DMS153 treated with DMSO at 0.1 percent for 48 hours (cell line): ENCODE measurements around the gene MICU1.
"Not testable (repeated sequence)": the region's sequence is repeated elsewhere in the genome, so short reads cannot be mapped to it uniquely, and the experiment has no call there.

Experiments used
- DNase-seq: peaks from one replicate; lab custom pipeline; 2025; ENCODE audit not compliant: unreplicated experiment; lab: John Stamatoyannopoulos, UW

Gene MICU1

DNA sequence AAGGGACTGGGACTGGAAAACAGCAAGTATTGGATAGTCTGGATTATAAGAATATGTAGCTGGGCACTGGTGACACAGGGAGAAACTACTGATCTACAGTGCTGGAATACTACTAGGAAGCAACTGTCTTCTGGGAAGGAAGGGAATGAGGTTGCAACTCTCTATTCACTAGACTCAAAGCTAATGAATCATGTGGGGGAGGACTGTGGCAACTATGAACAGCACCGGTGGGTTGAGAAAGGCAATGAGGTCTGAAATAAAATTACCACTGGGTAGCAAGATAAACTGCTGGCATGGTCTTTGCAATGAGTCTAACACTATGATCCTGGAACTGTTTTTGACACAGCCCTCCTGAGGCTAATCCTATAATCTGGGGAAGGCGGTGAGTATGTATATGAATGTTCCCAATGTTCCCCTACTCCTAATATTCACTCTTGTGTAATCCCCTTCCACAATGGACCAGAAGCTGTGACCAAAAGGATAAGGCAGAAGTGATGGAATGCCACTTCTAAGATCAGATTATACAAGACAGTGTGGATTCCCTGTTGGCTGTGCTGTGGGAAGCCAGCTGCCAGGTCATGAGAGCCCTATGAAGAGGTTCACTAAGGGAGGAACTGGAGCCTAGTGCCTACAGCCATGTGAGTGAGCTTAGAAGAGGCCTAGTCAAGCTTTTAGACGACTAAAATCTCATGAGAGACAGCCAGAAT is 169.8 kb downstream of the MICU1 start:
- no peak for DNase-seq

DNA sequence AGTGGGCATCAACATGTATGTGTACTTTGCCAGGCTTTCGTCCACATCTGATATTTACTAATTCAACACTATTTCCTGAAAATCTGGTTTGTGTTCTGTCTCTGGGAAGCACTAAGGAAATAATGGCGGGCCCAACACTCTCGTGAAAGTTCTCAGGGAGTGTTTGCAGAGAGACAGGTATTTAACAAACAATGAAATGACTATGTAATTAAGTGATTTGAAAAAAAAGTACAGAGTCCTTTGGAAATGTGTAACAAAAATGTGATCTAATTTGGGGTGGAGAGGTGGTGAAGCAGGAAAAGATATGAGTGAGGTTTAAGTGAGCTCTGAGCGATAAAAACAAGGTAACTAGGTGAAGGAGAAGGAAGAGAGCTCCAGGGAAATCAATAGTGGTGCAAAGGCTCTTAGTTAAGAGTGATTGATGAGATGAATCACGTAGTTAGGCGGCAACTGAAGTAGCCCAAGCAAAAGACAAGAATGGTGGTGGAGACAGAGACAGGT is 175.9 kb downstream of the MICU1 start:
- DNase-seq, result no peak

DNA sequence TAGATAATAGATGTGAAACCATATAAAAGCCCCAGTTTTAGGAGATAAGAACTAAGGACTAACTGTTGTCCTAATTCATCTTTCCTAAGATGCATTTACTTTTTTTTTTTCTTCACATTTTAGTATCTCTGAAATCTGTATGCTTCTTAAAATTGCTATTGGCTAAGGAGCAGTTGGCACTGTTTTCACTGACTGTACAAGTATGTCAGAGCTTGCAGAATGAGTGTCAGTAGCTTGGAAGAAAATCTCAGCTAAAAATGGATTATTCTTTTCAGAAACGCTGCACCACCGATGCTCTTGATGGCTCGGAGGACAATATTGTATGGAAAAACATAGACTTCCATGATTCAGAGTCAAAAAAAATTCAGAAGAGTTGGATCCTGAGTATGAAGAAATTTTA is 180.0 kb downstream of the MICU1 start:
- DNase-seq, result no peak

DNA sequence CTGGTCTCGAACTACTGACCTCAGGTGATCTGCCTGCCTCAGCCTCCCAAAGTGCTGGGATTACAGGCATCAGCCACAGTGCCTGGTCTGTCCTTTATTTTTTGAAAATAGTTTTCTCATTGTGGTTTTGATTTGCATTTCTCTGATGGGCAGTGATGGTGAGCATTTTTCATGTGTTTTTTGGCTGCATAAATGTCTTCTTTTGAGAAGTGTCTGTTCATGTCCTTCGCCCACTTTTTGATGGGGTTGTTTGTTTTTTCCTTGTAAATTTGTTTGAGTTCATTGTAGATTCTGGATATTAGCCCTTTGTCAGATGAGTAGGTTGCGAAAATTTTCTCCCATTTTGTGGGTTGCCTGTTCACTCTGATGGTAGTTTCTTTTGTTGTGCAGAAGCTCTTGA is 182.9 kb downstream of the MICU1 start:
- not testable (repeated sequence) for DNase-seq

DNA sequence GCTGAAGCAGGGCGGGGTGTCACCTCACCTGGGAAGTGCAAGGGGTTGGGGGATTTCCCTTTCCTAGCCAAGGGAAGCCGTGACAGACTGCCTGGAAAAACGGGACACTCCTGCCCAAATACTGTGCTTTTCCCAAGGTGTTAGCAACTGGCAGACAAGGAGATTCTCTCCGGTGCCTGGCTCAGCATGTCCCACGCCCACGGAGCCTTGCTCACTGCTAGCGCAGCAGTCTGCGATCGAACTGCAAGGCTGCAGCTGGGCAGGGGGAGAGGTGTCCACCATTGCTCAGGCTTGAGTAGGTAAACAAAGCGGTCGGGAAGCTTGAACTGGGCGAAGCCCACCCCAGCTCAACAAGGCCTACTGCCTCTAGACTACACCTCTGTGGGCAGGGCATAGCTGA is 190.3 kb downstream of the MICU1 start:
- DNase-seq, result no peak

DNA sequence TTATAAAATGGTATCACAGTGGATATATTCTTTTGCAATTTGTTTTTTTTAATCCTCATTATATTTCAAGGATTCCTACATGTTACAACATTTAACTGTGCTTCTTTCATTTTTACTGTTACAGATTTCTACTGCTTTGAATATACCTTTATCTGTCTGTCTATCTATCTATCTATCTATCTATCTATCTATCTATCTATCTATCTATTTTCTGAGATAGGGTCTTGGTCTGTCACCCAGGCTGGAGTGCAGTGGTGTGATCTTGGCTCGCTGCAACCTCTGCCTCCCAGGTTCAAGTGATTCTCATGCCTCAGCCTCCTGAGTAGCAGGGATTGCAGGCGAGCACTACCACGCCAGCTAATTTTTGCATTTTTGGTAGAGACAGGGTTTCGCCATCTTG is 194.9 kb downstream of the MICU1 start:
- DNase-seq, result not testable (repeated sequence)

DNA sequence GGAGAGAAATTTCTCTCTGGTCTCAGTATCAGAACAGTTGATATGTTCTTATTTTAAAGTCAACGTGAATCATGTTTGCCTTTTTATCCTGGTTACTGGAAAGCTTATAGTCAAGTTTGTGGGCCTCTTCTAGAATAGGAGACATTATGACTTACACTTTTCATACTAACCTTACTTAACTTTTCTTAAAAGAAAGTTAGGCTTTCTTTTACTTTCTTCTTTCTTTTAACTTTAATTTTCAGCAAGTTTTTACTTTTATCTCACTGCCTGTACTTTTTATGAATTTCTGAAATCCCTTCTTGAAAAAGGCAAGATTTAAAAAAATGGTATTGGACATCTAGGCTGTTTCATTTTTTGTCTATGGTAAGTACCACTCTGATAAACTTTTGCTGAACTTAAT is 195.9 kb downstream of the MICU1 start:
- no peak for DNase-seq

DNA sequence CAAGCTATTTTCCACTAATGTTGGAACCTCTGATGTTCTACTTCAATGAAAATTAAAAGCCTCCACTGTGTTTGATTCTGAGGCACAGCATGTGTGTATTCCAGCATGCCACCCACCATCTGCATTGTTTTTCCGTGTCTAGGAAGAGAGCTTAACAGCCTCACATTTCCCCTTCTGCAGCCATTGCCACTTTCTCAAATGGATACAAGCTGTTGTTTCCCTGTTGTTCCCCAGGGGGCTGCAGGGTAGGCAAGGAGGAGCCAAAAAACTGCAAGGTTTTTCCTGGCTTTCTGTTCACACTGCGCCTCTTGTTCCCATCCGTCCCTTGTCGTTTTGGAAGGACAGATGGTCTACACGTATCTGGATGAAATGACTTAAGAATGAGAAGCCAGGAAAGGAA is 198.9 kb downstream of the MICU1 start:
- no peak for DNase-seq

DNA sequence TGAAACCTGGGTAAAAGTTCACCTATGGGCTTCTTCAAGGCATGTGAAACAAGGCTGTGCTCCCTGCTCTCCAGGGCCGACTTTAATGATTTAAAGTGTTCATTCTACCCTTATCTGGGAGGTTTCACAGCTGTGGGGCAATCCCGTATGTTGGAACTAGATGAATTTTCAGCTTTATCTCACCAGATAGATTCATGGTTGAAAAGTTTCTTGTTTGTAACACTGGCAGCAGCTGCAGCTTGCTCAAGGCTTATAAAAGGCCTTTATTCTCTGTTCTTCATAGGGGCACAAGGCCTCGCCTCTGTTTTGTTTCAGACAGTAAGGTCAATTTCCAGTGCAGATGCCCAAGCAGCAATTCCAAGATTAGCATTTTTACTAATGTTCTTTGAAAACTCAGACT is 200.7 kb downstream of the MICU1 start:
- no peak for DNase-seq

DNA sequence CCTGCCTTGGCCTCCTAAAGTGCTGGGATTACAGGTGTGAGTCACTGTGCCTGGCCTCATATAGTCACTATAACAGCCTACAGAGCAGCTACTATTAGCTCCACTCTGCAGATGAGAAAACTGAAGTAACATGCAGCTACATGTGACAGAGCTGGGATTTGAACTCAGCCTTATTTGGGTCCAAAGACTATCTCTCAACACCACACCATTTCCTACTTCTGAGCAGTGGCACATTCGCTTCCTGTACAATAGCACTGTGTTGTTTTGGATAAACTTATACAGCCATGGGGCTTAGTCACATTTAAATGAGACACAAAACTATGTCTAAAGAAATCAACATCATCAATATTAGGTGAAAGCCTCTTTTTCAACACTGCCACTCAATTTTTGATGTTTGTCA is 201.3 kb downstream of the MICU1 start:
- no peak for DNase-seq

DNA sequence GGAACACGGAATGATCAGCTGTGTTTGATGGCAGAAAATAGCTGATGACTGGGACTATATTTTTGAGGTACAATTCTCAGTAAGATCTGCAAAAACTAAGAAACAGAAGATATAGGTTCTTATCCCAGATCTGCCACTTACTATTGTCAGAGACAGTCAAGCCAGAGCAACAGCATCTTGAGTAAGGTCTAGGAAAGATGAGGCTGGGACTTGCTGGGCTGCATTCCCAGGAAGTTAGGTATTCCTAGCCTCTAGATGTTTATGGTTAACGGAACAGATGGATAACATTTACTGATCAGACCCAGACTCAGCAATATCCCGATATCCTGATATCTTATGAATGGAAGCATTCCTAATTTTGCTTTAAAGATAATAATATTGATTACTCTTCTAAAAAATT is 202.5 kb downstream of the MICU1 start:
- no peak for DNase-seq

DNA sequence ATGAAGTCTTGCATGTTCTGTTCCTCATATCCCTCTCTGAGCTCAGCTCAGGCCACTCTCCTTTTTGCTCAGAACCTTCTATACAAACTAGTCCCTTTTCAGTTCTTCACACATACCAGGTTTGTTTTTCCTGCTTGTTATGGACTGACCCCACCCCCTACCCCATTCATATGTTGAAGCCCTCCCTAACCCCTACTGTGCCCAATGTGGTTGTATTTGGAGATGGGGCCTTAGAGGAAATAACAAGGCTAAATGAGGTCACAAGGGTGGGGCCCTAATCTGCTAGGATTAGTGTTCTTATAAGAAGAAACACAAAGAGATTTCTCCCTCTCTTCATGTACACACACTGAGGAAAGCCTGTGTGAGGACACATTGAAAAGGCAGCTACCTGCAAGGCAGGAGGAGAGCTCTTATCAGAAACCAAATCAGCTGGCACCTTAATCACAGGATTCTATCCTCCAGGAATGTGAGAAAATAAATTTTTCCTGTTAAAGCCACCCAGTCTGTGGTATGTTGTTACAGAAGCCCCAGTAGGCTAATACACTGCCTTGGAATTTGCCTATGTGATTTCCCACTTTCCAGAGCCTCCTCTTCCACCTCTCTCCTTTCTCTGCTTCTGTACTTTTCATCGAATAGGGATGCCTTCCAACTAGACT is 203.9 kb downstream of the MICU1 start:
- DNase-seq, result no peak

DNA sequence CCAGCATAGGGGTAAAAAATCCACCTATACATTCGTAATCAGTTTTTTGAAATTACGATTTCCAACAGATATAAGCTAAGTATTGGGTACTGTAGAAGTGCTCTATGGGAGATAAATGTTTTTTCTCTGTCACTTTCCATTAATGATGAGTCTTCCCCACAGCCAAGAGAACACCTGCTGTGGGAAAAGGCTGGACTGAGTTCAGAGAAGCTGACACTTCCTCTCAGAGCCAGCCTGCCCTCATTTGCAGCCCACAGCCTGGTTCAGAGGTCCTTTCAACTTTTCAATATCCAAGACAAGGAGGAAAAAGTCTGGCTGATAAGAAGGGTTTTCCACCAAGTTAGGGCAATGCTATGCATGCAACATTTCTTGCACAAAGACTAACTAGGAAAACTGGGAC is 206.6 kb downstream of the MICU1 start:
- DNase-seq, result no peak

DNA sequence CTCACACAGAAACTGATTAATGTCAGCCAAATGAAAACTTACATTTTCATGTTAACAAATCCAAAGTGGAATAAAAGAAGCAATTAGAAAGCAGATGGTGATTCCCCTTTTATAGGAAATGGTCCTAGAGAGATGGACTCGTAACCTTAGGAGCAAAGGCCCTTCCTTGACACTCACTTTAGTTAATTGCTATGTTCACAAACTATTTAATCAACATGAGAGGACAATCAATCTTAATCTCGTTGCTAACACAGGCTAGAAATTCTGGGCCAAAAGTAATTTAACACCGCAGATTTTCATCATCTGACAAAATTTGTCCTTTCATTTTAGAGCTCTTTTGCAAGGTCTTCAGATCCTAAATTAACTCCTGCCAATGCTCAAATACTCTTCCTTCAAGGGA is 207.2 kb downstream of the MICU1 start:
- no peak for DNase-seq

DNA sequence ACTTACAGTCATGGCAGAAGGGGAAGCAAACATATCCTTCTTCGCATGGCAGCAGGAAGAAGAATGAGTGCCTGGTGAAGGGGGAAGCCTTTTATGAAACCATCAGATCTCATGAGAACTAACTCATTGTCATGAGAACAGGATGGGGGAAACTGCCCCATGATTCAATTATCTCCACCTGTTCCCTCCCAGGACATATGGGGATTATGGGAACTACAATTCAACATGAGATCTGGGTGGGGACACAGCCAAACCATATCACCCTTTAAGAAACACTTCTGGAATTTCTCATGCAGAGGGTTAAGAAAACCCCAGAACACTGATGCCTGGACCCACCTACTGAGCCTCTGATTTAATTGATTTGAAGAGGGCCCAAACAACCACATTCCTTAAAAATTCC is 207.9 kb downstream of the MICU1 start:
- DNase-seq, result no peak

DNA sequence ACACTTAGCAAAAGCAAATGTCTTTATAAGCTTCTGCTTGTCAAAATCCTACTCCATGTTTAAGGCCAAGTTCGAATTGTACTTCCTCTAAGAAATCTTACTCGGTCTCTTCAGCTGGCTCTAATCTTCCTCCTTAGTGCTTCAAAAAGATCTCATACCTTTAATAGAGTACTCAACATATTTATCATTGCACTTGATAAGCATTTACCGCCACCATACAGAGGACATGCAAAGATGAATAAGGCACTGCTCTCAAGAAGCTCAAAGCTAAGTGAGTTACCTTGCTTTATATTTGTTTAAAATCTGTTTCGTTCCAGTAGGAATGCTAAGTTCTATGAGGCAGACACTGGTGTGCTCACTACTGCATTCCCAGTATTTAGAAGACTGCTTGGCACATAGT is 209.2 kb downstream of the MICU1 start:
- DNase-seq, result no peak

DNA sequence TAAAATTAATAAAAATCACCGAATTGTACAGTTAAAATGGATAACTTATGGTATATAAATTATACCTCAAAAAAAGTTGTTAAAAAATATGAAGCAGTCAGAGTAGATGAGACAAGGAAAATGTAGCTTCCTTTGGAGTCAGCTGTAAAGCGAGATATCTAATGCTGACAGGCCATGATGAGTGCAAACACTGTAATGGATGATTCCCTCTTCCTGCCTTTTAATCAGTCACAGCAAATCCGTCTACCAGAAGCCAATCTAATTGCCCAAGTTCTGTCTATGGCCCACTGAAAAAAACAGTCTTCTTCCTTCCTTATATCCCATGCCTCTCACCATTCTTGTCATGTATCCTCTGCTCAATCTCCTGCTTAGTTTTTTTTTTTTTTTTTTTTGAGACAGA is 211.2 kb downstream of the MICU1 start:
- no peak for DNase-seq

DNA sequence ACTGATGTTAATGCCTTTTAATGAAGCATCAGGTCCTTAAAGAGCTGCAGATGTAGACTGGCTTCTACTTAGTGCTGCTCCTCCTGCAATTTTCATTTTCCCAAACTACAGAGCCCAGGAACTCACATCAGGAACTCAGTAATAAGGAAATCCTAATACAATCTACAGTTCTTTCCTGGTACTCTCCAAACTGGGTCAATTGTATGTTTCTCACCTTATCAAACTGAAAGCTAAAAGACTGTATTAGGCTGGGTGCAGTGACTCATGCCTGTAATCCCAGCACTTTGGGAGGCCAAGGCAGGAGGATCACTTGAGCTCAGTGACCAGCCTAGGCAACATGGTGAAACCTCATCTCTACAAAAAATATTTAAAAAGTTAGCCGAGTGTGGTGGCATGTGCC is 216.7 kb downstream of the MICU1 start:
- DNase-seq, result no peak

DNA sequence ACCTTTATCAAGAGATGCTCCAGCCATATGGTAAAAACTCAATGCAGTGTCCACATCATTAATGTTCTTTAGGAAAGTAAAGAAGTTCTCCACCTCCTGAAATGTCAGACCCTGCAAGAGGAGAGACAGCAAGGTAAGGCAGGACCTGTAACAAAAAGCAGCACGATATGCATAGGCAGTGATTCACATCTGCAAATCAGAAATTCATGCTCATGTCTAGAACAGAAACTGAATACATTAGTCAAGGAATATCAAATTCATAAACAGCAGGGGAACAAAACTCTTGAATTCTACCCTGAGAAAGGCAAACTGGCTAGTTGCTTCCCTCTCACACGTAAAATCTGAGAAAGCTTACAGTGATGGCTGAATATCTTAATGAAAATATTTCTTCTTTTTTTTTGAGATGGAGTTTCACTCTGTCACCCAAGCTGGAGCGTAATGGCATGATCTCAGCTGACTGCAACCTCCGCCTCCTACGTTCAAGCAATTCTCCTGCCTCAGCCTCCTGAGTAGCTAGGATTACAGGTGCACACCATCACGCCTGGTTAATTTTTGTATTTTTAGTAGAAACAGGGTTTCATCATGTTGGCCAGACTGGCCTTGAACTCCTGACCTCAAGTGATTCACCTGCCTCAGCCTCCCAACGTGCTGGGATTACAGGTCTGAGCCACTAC is 217.8 kb downstream of the MICU1 start:
- DNase-seq, result no peak

DNA sequence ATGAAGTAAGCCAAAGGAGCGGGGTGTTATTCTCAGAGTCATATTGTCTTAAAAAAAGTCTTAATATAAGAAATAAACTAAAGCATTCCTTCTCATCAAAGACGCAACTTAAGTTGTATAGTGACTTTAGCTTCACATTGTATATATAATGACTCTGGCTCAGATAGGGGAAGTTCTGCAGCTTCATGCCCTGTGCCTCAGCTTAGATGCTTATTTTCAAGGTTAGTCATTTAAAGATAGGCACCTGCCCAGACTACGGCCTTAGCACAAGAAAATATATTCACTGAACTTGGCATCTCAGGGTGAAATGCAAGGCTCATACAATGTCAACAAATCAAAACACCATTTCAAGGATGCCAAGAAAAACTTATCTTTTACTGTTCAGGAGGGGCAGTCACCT is 218.4 kb downstream of the MICU1 start:
- no peak for DNase-seq

DNA sequence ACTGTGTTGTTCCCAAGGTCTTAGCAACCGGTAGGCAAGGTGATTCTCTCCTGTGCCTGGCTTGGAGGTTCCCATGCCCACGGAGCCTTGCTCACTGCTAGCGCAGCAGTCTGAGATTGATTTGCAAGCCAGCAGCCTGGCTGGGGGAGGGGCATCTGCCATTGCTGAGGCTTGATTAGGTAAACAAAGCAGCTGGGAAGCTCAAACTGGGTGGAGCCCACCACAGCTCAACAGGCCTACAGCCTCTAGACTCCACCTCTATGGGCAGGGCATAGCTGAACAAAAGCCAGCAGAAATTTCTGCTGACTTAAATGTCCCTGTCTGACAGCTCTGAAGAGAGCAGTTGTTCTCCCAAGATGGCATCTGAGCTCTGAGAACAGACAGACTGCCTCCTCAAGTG is 230.3 kb downstream of the MICU1 start:
- DNase-seq, result not testable (repeated sequence)

DNA sequence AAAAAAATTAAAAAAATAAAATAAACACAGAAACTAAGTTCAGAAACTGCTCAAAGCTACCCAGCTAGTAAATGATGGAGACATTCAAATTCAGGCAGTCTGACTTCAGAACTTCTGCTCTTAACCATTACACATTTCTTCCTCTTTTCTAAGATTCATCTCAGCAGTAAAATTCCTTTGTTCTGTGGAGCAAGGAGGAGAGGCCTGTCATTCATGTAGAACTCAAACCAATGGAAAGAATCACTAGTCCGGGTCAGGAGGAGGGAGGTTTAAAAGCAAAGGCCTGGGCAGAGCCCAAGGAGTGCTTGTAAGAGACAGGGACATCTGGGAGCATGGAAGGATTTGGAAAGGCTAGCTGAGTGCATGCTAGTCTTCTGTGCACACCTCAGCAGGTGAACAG is 233.3 kb downstream of the MICU1 start:
- DNase-seq, result no peak
